Panc1 (cell line): ENCODE data around the gene IMPG1. TPM values are rescaled to one million over a fixed set of nuclear protein-coding genes. Genes with fewer than 3 reads are reported as not detected.

Experiments used
- ATAC-seq: fragments of 200-7000 bp; cut with Tn5 transposase; 2 replicates; pipeline ENCODE4 v1.9.1; 2020; ENCODE audit warnings: mild to moderate bottlenecking, moderate library complexity
- BruUV-seq: library from RNA; stranded (reverse); fragments of 400-500 nt; replicated peaks from 2 replicates; lab custom pipeline; 2021; lab: Mats Ljungman, UMichigan
- CTCF ChIA-PET: fragments of 300-600 bp; sonication (Branson Sonifier 250); formaldehyde crosslinking; loops from one replicate; lab custom pipeline; 2022; ENCODE audit warnings: antibody characterized with exemption; lab: Charles Lee
- POLR2A ChIA-PET: fragments of 300-600 bp; sonication (Branson Sonifier 250); formaldehyde crosslinking; loops from one replicate; lab custom pipeline; 2022; ENCODE audit warnings: antibody characterized with exemption; lab: Charles Lee
- DNase-seq: peaks from one replicate; pipeline ENCODE4 v3.0.0-alpha.2; 2010; ENCODE audit warnings: low read depth, low spot score
- H3K27ac ChIP-seq: 2 replicates; pipeline ENCODE4 v1.5.1; 2011; ENCODE audit warnings: mild to moderate bottlenecking, low read length, inconsistent platforms
- H3K27me3 ChIP-seq: fragments of 200-500 bp; sonication (Bioruptor generic); 2 replicates; pipeline ENCODE4 v1.6.0; 2014; ENCODE audit warnings: low read length, inconsistent platforms; ENCODE audit not compliant: control insufficient read depth, insufficient read depth
- H3K36me3 ChIP-seq: fragments of 200-500 bp; sonication (Bioruptor generic); 2 replicates; pipeline ENCODE4 v1.5.1; 2014; ENCODE audit warnings: inconsistent platforms, mild to moderate bottlenecking, low read length, moderate library complexity; ENCODE audit not compliant: control insufficient read depth, insufficient read depth
- H3K4me1 ChIP-seq: 2 replicates; pipeline ENCODE4 v1.5.1; 2011; ENCODE audit warnings: inconsistent platforms, mild to moderate bottlenecking, low read length, moderate library complexity; ENCODE audit not compliant: control insufficient read depth, insufficient read depth
- H3K4me3 ChIP-seq, 2 experiments: 2 replicates each; pipeline ENCODE4 v1.5.1; 2011 to 2012; ENCODE audit warnings: low read depth in 2 of 2, low read length in 2 of 2, mild to moderate bottlenecking in 2 of 2, inconsistent platforms in 1 of 2, moderate library complexity in 1 of 2
- H3K9me3 ChIP-seq: fragments of 200-500 bp; sonication (Bioruptor generic); 2 replicates; pipeline ENCODE4 v1.5.1; 2014; ENCODE audit warnings: low read depth, mild to moderate bottlenecking, inconsistent platforms, low read length, moderate library complexity; ENCODE audit not compliant: control insufficient read depth, insufficient read depth
- POLR2AphosphoS5 ChIP-seq: IDR thresholded peaks from 2 replicates; pipeline ENCODE4 v1.6.1; 2012; ENCODE audit warnings: mild to moderate bottlenecking, low read depth, low read length, moderate library complexity
- REST ChIP-seq, 2 experiments: IDR thresholded peaks; 2 replicates each; pipeline ENCODE4 v1.6.1; 2011 to 2012; ENCODE audit warnings: low read depth in 2 of 2, control low read depth in 1 of 2, low read length in 1 of 2, mild to moderate bottlenecking in 1 of 2, moderate library complexity in 1 of 2; ENCODE audit not compliant: insufficient read depth in 1 of 2
- SIN3A ChIP-seq: IDR thresholded peaks from 2 replicates; pipeline ENCODE4 v1.6.1; 2012; ENCODE audit warnings: low read depth, mild to moderate bottlenecking, low read length, moderate library complexity, borderline replicate concordance; ENCODE audit not compliant: insufficient read depth
- TCF7L2 ChIP-seq: IDR thresholded peaks from 2 replicates; pipeline ENCODE4 v1.6.1; 2011; ENCODE audit warnings: mild to moderate bottlenecking, low read depth, low read length, inconsistent platforms
- in situ Hi-C: cut with HindIII; loops from 2 replicates; pipeline ENCODE4 v1.10.0; 2016; ENCODE audit warnings: low sequenced_read_pairs, low pct_unique_long_range_greater_than_20kb
- intact Hi-C: fragments of 100-400 bp; cut with micrococcal nuclease; formaldehyde crosslinking; loops from one replicate; pipeline ENCODE4 v1.10.0; 2022; ENCODE audit not compliant: unreplicated experiment
- total RNA-seq: library from RNA; stranded (reverse); gene quantifications from one replicate; pipeline ENCODE4 v1.2.1, GENCODE V29; 2021; ENCODE audit not compliant: unreplicated experiment
- TF ChIP-seq, protein P1 (sequence below): fragments of 450-650 bp; IDR thresholded peaks from 2 replicates; pipeline ENCODE4 v1.5.1; 2017; ENCODE audit warnings: mild to moderate bottlenecking

The IMPG1 gene
- total RNA-seq, 1 experiment from 2014 or later: not detected

GRCh38 chr6:76052314-76052713 lies 20.1 kb downstream of the IMPG1 start:
- intact Hi-C loops (no loop called here), in situ Hi-C loops (no loop called here)
- Histone ChIP-seq H3K4me3 (no peak overlapping the region), H3K27me3 (no peaks in the 10 kb centered on the region), H3K9me3 (no peaks in the 10 kb centered on the region), H3K36me3 (no peaks in the 10 kb centered on the region), H3K4me1 (no peaks in the 10 kb centered on the region), H3K27ac (no peak overlapping the region)
- ChIA-PET POLR2A (no interaction called here), CTCF (no interaction called here)
- BruUV-seq: no TSS peak
- DNase-seq: no peak
- ATAC-seq: no peak
- TF ChIP-seq TCF7L2 (no peak), POLR2AphosphoS5 (no peak), REST (IDR thresholded peaks at IDR 0.05; ENCODE audit: insufficient read depth in 1 of 2, low read depth in 2 of 2, low read length in 1 of 2) (no peak), SIN3A (no peak)
- TF ChIP-seq, protein P1, sequence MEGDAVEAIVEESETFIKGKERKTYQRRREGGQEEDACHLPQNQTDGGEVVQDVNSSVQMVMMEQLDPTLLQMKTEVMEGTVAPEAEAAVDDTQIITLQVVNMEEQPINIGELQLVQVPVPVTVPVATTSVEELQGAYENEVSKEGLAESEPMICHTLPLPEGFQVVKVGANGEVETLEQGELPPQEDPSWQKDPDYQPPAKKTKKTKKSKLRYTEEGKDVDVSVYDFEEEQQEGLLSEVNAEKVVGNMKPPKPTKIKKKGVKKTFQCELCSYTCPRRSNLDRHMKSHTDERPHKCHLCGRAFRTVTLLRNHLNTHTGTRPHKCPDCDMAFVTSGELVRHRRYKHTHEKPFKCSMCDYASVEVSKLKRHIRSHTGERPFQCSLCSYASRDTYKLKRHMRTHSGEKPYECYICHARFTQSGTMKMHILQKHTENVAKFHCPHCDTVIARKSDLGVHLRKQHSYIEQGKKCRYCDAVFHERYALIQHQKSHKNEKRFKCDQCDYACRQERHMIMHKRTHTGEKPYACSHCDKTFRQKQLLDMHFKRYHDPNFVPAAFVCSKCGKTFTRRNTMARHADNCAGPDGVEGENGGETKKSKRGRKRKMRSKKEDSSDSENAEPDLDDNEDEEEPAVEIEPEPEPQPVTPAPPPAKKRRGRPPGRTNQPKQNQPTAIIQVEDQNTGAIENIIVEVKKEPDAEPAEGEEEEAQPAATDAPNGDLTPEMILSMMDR: no peak

DNA sequence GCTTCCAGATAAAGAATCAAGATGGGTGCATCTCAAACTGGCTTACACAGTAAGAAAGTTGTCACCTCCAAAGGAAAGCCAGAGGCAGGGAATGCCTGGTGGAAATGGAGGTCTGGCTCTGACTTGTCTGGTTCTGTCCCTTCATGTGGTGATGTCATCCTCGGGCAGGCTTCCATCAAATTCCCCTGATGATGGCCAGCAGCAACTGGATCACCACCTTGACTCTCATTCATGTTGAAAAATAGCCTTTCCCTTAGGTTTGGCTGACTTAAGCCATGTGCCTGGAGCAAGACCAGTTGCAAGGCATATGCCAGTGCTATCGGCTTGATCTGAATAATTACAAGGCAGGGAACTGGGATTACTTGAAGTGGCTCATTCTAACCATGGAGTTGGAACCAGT lies 28.8 kb downstream of the IMPG1 start:
- BruUV-seq: no TSS peak
- ATAC-seq (no peak), DNase-seq (no peak)
- no peaks in the 10 kb centered on the region for H3K36me3 ChIP-seq
- intact Hi-C loops: no loop called here
- in situ Hi-C loops: no loop called here
- ChIA-PET POLR2A (no interaction called here), CTCF (no interaction called here)
- no peaks in the 10 kb centered on the region for H3K9me3 ChIP-seq
- TF ChIP-seq TCF7L2: no peak
- H3K4me3 ChIP-seq: no peak overlapping the region
- H3K27ac ChIP-seq: no peak overlapping the region
- H3K4me1 ChIP-seq: no peaks in the 10 kb centered on the region
- H3K27me3 ChIP-seq: no peaks in the 10 kb centered on the region

- no peak for ATAC-seq
These were observed 36.7 kb downstream of the IMPG1 start for GRCh38 chr6:76035713-76036112.

More at GRCh38 chr6:76035713-76036112, 36.7 kb downstream of the IMPG1 start:
- no TSS peak for BruUV-seq
- ChIA-PET CTCF (no interaction called here), POLR2A (no interaction called here)
- Histone ChIP-seq H3K27ac (no peak overlapping the region), H3K4me1 (no peaks in the 10 kb centered on the region), H3K27me3 (no peaks in the 10 kb centered on the region), H3K36me3 (no peaks in the 10 kb centered on the region; the same call in 1 of the 2 replicates), H3K4me3 (no peak overlapping the region), H3K9me3 (no peaks in the 10 kb centered on the region)
- intact Hi-C loops (no loop called here), in situ Hi-C loops (no loop called here)
- no peak for DNase-seq
- TF ChIP-seq, protein P1: no peak
